PC-9 (cell line): ENCODE results near the gene OR5AR1.

Source experiments
- CTCF ChIP-seq: fragments of 200-600 bp; sonication (generic); conservative IDR thresholded peaks from 2 replicates; pipeline ENCODE4 v1.6.1; 2017; ENCODE audit warnings: mixed run types, antibody characterized with exemption, mild to moderate bottlenecking, moderate library complexity
- EZH2 ChIP-seq: fragments of 200-600 bp; sonication (generic); IDR thresholded peaks from 2 replicates; pipeline ENCODE4 v1.8.0; 2017; ENCODE audit warnings: antibody characterized with exemption, low read depth

- no peak for TF ChIP-seq CTCF
- no peak for TF ChIP-seq EZH2
Observed at GRCh38 chr11:56663386-56663785, at the start of gene OR5AR1.
